K562 (cell line): ENCODE data around the gene ROBO2. TPM values are rescaled to one million over a fixed set of nuclear protein-coding genes. Genes with fewer than 3 reads are reported as not detected.

Experiments
- FOS ChIP-seq: IDR thresholded peaks from 3 replicates; pipeline ENCODE4 v1.6.1; 2011; ENCODE audit not compliant: insufficient read length; ENCODE audit errors: extremely low read depth
- KLF1 ChIP-seq: fragments of 450-650 bp; IDR thresholded peaks from 2 replicates; pipeline ENCODE4 v1.6.1; 2016; ENCODE audit warnings: missing genetic modification characterization, missing compliant biosample characterization
- RFX5 ChIP-seq: IDR thresholded peaks from 2 replicates; pipeline ENCODE4 v1.6.1; 2011; ENCODE audit warnings: low read depth, mild to moderate bottlenecking, improper control_type of control experiment, low read length
- ZNF431 ChIP-seq: sonication (generic); formaldehyde crosslinking; IDR thresholded peaks from 2 replicates; pipeline ENCODE4 v1.8.0; 2022; ENCODE audit warnings: mild to moderate bottlenecking, missing genetic modification reagents
- polyA plus RNA-seq, 8 experiments: library from polyadenylated mRNA; depleted of rRNA in 4 of 8; stranded (reverse) in 5 of 8; unstranded in 3 of 8; fragments of >200 nt; fragmentation: Nextera tagmentation in 2 of 8; fragmentation: Illumina TruSeq in 1 of 8; extraction: Ambion mirVana in 2 of 8; extraction: Trizol in 1 of 8; gene quantifications; 2 replicates each; pipeline versions ENCODE4 v1.2.1 to v1.2.3, GENCODE V29; 2011 to 2014; ENCODE audit warnings: inconsistent platforms in 1 of 8, missing spikeins in 1 of 8
- total RNA-seq, 7 experiments: library from RNA; depleted of rRNA in 6 of 7; stranded (reverse); fragments of >200 nt in 6 of 7; fragmentation: Illumina TruSeq in 2 of 7; extraction: Trizol in 2 of 7; gene quantifications; 2 replicates each; pipeline versions ENCODE4 v1.2.1 to v1.2.3, GENCODE V29; 2011 to 2021; ENCODE audit warnings: low replicate concordance in 1 of 7
- TF ChIP-seq, protein P1 (sequence below): fragments of 450-650 bp; IDR thresholded peaks from 2 replicates; pipeline ENCODE4 v1.6.1; 2016; ENCODE audit warnings: low read depth

The ROBO2 gene
- total and polyA plus RNA-seq, 9 of the 15 experiments (the other 6 are each of a cell fraction or from before 2014, with no cell fraction given): 0.84 to 3.0 (median 1.7) TPM

DNA sequence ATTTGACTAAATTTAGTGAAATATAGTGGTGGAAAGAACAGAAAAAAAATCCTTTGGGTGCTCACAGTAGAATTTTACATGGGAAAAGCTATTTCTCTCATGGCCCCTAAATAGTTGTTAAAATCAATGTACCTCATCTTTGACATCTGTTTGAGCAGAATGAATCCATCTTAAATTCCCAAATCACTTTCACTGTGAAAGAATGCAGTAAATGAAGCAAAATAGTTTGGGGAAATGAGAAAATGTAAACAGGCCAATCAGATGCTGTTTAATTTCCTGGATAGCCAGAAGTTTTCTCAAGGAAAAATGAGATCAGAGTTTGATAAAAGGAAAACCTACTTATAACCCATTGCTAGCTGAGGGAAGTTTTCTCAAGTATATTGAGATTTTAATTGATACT is 406.9 kb downstream of the ROBO2 start (continued):
- no peak for TF ChIP-seq RFX5
- no peak for TF ChIP-seq ZNF431 (CRISPR knock-in tag)
- no peak for TF ChIP-seq KLF1 (tag)
- TF ChIP-seq FOS: no peak
- TF ChIP-seq, protein P1, sequence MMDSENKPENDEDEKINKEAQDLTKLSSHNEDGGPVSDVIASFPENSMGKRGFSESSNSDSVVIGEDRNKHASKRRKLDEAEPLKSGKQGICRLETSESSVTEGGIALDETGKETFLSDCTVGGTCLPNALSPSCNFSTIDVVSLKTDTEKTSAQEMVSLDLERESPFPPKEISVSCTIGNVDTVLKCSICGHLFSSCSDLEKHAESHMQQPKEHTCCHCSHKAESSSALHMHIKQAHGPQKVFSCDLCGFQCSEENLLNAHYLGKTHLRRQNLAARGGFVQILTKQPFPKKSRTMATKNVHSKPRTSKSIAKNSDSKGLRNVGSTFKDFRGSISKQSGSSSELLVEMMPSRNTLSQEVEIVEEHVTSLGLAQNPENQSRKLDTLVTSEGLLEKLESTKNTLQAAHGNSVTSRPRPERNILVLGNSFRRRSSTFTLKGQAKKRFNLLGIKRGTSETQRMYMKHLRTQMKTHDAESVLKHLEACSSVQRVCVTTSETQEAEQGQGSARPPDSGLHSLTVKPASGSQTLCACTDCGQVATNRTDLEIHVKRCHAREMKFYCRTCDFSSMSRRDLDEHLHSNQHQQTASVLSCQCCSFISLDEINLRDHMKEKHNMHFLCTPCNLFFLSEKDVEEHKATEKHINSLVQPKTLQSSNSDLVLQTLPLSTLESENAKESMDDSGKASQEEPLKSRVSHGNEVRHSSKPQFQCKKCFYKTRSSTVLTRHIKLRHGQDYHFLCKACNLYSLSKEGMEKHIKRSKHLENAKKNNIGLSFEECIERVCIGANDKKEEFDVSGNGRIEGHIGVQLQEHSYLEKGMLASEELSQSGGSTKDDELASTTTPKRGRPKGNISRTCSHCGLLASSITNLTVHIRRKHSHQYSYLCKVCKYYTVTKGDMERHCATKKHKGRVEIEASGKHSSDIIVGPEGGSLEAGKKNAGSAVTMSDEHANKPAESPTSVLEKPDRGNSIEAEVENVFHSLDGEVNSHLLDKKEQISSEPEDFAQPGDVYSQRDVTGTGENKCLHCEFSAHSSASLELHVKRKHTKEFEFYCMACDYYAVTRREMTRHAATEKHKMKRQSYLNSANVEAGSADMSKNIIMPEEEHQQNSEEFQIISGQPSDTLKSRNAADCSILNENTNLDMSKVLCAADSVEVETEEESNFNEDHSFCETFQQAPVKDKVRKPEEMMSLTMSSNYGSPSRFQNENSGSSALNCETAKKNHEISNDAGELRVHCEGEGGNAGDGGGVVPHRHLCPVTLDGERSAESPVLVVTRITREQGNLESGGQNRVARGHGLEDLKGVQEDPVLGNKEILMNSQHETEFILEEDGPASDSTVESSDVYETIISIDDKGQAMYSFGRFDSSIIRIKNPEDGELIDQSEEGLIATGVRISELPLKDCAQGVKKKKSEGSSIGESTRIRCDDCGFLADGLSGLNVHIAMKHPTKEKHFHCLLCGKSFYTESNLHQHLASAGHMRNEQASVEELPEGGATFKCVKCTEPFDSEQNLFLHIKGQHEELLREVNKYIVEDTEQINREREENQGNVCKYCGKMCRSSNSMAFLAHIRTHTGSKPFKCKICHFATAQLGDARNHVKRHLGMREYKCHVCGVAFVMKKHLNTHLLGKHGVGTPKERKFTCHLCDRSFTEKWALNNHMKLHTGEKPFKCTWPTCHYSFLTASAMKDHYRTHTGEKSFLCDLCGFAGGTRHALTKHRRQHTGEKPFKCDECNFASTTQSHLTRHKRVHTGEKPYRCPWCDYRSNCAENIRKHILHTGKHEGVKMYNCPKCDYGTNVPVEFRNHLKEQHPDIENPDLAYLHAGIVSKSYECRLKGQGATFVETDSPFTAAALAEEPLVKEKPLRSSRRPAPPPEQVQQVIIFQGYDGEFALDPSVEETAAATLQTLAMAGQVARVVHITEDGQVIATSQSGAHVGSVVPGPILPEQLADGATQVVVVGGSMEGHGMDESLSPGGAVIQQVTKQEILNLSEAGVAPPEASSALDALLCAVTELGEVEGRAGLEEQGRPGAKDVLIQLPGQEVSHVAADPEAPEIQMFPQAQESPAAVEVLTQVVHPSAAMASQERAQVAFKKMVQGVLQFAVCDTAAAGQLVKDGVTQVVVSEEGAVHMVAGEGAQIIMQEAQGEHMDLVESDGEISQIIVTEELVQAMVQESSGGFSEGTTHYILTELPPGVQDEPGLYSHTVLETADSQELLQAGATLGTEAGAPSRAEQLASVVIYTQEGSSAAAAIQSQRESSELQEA: no peak
- TF ChIP-seq, all 486 proteins: peak for 0
